Mammary epithelial cell (primary cell): ENCODE results near the gene TRIM67.

Experiments
- EZH2 ChIP-seq: IDR thresholded peaks from 2 replicates; pipeline ENCODE4 v1.6.1; 2012; ENCODE audit warnings: low read length, inconsistent platforms, borderline replicate concordance
- TF ChIP-seq, protein P1 (sequence below), 2 donors: IDR thresholded peaks in 1 of 2; conservative IDR thresholded peaks in 1 of 2; 2 replicates each; pipeline ENCODE4 v1.5.1; 2011 to 2012; ENCODE audit warnings: inconsistent platforms in 2 of 2, low read length in 2 of 2, mild to moderate bottlenecking in 2 of 2, control low read depth in 1 of 2, low read depth in 1 of 2; ENCODE audit not compliant: insufficient read depth in 1 of 2; ENCODE audit errors: extremely low read depth in 1 of 2

DNA sequence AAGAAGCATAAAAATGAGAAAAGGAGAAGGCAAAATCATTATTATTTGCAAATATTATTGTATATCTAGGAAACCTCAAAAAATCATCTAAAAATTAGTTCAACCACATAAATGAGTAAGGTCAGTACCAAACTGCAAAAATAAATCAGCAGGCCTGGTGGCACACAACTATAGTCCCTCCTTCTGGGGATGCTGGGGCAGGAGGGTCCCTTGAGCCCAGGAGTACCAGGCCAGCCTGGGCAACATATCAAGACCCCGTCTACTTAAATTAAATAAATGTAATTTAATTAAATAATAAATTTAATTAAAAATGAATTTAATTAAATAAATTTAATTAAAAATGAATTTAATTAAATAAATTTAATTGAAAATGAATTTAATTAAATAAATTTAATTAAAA lies 40.3 kb upstream of the TRIM67 start:
- TF ChIP-seq, protein P1, sequence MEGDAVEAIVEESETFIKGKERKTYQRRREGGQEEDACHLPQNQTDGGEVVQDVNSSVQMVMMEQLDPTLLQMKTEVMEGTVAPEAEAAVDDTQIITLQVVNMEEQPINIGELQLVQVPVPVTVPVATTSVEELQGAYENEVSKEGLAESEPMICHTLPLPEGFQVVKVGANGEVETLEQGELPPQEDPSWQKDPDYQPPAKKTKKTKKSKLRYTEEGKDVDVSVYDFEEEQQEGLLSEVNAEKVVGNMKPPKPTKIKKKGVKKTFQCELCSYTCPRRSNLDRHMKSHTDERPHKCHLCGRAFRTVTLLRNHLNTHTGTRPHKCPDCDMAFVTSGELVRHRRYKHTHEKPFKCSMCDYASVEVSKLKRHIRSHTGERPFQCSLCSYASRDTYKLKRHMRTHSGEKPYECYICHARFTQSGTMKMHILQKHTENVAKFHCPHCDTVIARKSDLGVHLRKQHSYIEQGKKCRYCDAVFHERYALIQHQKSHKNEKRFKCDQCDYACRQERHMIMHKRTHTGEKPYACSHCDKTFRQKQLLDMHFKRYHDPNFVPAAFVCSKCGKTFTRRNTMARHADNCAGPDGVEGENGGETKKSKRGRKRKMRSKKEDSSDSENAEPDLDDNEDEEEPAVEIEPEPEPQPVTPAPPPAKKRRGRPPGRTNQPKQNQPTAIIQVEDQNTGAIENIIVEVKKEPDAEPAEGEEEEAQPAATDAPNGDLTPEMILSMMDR (conservative IDR thresholded peaks at IDR 0.05 in 1 of 2, IDR thresholded peaks at IDR 0.05 in 1 of 2; ENCODE audit: extremely low read depth in 1 of 2, insufficient read depth in 1 of 2, low read depth in 1 of 2, low read length in 2 of 2), result no peak
- no peak for TF ChIP-seq EZH2
